GM18519 (cell line): ENCODE data around the gene GAB2.
"Not testable (repeated sequence)": the region's sequence is repeated elsewhere in the genome, so short reads cannot be mapped to it uniquely, and the experiment has no call there.

Source experiments
- ATAC-seq: cut with Tn5 transposase; IDR thresholded peaks from one replicate; pipeline ENCODE4 v1.9.1; 2021; ENCODE audit warnings: mild to moderate bottlenecking, moderate library complexity; ENCODE audit not compliant: unreplicated experiment, low FRiP score

The GAB2 gene, protein sequence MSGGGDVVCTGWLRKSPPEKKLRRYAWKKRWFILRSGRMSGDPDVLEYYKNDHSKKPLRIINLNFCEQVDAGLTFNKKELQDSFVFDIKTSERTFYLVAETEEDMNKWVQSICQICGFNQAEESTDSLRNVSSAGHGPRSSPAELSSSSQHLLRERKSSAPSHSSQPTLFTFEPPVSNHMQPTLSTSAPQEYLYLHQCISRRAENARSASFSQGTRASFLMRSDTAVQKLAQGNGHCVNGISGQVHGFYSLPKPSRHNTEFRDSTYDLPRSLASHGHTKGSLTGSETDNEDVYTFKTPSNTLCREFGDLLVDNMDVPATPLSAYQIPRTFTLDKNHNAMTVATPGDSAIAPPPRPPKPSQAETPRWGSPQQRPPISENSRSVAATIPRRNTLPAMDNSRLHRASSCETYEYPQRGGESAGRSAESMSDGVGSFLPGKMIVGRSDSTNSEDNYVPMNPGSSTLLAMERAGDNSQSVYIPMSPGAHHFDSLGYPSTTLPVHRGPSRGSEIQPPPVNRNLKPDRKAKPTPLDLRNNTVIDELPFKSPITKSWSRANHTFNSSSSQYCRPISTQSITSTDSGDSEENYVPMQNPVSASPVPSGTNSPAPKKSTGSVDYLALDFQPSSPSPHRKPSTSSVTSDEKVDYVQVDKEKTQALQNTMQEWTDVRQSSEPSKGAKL

DNA sequence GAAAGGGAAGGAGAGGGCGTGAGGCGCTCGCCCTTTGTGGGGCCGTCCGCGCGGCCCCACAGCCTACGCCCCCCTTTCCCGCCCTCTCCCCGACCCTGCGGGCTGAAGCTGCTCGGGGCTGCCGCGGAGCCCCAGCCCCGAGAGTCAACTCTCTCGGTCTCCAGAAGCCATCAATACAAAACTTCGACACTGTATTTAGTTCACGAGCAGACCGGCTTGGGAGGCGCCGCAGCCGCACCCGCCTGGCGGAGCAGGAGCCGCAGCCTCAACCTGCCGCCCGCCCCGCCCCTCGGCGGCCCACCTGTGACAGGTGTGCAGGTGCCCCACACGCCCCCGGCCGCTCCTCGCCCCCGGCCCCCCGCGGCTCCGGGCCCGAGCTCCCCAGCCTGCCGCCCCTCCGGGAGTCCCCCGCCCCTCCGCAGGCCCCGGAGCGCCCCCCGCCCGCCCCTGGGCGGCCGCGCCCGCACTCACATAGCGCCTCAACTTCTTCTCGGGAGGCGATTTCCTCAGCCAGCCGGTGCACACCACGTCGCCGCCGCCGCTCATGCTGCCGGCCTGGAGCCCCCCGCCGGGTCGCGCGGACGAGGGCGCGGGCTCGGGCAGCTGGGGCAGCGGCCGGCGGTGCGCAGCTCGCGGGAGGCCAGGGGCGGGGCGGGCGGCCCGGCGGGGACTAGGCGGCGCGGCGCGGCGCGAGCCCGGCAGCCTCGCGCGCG is at the start of gene GAB2:
GAB2 (minus strand) TSS at position 646 of the 713 bp plus-strand sequence; CDS start at position 546, 100 bp downstream.
- ATAC-seq, result peak; percentile 1

DNA sequence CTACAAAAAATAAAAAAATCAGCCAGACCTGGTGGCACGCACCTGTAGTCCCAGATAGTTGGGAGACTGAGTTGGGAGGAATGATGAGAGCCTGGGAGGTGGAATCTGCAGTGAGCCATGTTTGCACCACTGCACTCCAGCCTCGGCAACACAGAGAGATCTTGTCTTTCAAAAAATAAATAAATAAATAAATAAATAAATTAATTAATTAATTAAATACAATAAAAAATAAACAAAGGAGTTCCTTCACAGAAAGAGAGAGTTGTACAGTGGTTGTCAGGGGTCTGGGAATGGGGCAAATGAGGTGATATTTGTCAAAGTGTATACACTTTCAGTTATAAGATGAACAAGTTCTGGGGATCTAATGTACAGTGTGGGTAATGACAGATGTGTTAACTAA is 49.8 kb upstream of the GAB2 start:
- ATAC-seq, result no peak

DNA sequence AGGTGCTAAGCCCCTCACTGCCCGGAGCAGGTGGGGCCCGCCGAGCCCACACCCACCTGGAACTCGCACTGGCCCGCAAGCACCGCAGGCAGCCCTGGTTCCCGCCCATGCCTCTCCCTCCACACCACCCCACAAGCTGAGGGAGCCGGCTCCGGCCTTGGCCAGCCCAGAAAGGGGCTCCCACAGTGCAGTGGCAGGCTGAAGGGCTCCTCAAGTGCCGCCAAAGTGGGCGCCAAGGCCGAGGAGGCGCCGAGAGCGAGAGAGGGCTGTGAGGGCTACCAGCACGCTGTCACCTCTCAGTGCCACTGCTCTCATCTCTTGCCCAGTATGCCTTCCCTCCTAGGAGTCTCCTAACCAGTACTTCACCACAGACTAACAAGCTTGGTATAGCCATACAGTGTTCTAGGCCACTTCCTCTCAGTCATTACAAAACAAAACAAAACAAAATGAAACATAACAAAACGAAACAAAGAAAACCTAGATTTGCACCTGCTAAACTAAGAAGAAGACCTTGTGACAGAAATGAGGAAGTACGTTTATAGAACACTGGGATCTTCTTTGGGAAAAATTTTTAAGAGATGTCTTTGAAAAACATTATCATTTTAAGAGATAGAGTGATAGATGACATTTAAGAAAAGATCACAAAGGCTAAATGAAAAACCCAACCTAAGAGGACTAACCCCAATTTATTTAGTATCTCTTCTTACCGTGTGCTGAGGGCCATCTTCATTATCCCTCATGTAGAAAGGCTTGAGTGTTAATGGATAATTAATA is 47.7 kb upstream of the GAB2 start:
- ATAC-seq, result peak; percentile 97

GRCh38 chr11:78464787-78465168 is 47.2 kb upstream of the GAB2 start:
- ATAC-seq, result not testable (repeated sequence)

GRCh38 chr11:78460471-78460870 is 42.9 kb upstream of the GAB2 start:
- no peak for ATAC-seq

GRCh38 chr11:78459738-78460137 is 42.1 kb upstream of the GAB2 start:
- ATAC-seq, result no peak

GRCh38 chr11:78457448-78457847 is 39.8 kb upstream of the GAB2 start:
- ATAC-seq, result no peak

- no peak for ATAC-seq
Measured at GRCh38 chr11:78453140-78453935, 35.7 kb upstream of the GAB2 start.

DNA sequence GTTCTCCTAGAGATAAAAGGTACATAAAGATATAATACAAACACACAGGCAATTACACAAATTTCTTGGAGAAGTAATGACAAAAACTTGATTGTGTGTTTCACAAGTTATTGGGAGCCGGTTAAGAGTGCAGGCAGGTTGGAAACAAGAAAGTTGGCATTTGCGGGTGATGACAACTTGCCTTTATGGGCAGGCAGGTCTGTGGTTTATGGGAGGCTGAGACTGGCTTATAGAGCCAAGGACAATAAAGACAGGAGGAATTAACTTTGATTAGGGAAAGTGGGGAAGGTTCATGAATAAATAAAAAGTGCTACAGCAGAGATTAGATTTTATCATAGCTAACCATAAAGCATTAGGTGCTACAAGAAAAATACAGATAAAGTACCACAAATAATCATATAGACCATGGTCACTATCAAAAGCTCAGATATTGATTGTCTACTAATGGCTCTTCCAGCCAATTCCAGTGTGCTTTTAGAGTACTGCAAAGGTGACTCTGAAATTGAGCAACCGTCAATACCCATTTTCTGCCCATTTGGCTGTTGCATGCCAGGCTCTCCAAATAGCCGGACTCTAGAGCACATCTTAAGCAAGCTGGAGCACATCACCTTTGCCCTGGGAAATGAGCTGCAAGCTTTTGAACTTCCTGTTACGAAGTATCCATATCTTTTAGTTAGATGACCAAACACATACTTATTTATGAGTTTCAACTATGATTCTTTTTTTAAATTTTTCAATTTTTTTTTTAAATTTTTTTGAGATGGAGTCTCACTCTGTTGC is 33.9 kb upstream of the GAB2 start:
- ATAC-seq, result no peak

DNA sequence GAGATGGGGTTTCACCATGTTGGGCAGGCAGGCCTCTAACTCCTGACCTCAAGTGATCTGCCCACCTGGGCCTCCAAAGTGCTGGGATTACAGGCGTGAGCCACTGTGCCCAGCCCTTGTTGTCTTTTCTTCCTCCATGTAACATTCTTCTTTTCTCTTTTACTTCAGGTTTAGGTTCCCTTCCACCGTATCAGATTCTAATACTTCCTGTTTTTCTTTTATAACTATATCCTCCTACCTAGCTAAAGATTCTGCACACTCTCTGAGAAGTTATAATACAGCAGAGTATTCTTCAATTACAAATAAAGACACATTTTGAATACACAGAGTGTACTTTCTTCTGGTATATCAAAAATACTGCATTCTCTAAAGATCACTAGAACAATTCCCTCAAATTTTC is 33.2 kb upstream of the GAB2 start:
- ATAC-seq, result no peak

DNA sequence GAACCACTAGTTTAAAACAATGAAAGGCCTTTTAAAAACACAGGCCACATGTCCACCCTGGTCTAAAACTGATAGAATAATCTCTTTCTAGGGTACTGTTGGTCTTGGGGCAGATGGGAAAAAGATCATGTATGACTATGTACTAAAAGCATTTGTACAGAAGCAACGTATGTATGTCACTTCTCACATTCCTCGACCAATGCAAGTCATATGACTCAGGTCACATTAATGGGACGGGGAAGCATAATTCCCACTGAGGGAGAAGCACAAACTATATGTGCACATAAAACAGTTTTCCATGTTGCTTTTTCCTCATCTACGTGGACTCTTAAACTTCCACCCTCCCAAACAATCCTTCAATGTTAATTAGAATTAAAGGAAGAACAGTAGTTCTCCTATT is 32.2 kb upstream of the GAB2 start:
- ATAC-seq, result no peak

DNA sequence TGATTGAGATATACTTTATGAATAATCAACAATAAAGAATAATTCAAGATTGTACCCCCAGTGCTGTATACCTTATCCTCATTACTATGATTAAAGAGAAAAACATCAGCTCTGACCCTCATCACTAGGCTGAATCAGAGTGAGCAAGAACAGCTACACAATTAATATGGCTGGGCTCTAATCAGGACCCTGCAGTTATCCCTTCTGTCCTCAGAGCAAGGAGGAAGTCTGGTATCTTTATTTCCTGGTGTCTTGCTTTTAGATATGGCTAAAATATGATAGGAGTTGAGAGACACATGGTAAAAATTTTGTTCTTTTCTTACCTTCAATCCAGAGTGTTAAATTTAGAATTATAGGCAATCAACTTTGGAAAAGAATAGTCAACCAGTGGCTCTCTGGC is 28.6 kb upstream of the GAB2 start:
- no peak for ATAC-seq

DNA sequence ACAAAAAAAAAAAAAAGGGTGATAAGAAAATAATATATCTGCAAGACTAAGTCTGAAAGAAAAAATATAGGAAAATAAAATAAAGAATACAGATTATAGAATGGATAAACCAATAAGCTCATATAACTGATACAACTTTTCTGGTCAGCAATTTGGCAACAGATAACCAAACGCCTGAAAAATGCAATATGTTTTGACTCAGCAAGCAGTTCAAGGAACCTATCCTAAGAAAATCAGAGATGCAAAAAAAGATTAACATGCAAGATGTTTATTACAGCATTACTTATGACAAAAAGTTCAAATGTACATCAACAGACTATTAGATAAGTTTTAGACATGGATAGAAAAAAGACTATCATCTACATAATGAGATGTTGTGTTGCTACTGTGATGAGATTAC is 27.1 kb upstream of the GAB2 start:
- no peak for ATAC-seq

DNA sequence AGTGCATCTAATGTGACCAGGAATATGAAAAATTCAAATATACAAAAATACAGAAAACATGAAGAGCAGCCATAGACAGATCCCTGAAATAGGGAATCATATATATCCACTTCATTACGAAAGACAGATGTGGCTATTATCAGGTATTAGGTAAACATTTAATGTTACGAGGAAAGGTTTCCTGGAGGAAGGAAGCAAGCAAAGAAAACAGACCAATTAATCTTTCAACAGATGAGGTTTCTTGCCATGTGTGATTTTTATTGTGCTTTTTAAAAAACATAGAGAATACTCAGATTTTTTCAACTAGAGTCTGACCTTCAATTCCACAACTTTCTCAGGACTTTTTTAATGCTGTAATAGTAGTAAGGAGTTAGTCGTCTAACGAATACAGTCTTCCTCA is 24.3 kb upstream of the GAB2 start:
- ATAC-seq, result no peak

GRCh38 chr11:78438298-78438975 is 20.8 kb upstream of the GAB2 start:
- peak; percentile 76 for ATAC-seq

GRCh38 chr11:78432956-78433355 is 15.3 kb upstream of the GAB2 start:
- ATAC-seq, result no peak

- ATAC-seq, result no peak
Measured at GRCh38 chr11:78432058-78432515, 14.5 kb upstream of the GAB2 start.

DNA sequence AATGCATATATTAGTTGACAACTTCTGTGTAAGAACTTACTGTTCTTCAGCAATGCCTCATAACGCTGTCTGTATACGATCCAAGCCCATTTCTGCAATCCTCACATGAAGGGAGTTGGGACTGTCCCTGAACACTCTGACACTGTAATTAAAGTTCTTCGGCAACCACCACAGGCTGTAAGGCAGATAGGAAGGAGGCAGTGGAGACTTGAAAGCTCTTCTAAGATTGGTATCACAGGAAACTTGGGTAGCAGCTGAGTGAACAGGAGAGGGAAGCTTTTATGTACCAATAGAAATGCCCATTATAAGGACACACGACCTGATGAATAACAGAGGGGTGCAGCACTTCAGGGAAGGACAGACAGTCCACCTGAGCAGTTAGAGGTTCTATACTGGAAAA is 12.0 kb upstream of the GAB2 start:
- ATAC-seq, result no peak
